NCI-H345 (cell line): ENCODE results near the gene AP2A2.
"Not testable (repeated sequence)": the region's sequence is repeated elsewhere in the genome, so short reads cannot be mapped to it uniquely, and the experiment has no call there.

Source experiments
- DNase-seq: peaks from one replicate; lab custom pipeline; 2025; lab: John Stamatoyannopoulos, UW

The AP2A2 gene

DNA sequence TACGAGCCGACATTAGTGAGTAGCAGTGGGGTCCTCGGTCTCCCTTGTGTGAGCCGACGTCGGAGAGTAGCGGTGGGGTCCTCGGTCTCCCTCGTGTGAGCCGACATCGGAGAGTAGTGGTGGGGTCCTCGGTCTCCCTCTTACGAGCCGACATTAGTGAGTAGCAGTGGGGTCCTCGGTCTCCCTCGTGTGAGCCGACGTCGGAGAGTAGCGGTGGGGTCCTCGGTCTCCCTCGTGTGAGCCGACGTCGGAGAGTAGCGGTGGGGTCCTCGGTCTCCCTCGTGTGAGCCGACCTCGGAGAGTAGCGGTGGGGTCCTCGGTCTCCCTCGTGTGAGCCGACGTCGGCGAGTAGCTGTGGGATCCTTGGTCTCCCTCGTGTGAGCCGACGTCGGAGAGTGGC lies 49.7 kb downstream of the AP2A2 start:
- not testable (repeated sequence) for DNase-seq

DNA sequence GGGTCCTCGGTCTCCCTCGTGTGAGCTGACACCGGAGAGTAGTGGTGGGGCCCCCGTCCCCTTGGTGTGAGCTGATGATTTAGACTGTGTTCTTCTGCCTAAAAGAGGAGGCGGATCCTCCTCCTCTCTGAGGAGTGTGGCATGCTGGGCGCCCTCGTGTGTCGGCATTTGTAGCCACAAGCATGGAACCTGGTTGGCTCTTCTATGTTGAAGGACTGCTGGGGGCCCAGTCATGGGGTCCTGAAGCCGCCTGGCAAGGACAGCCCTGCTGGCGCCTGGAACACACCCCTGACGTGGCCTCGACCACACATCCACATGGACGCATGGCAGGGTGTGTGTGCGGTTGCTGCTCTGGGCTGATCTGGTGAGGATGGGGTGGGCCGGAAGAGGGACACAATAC lies 50.2 kb downstream of the AP2A2 start:
- no peak for DNase-seq

- DNase-seq: no peak
Measured at GRCh38 chr11:976431-977160, 50.9 kb downstream of the AP2A2 start.

GRCh38 chr11:977830-978720 lies 52.4 kb downstream of the AP2A2 start:
- no peak for DNase-seq

DNA sequence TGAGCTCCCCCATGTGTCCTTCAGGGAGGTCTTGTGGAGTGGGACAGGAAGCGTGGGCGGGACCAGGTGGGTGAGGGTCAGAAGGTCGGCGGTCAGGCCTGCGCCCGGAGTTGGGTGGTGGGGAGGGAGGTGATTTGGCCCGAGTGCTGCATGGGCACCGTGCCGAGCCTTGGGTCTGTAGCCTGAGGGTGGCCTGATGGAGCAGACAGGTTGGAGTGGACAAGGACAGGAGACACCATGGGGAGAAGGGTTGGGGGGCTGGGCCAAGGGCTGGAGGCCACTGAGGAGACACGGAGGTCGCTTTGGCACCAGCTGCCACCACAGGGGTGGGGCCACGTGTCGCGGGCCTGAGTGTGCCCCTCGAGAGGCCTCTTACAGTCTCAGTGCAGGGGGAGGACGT lies 53.1 kb downstream of the AP2A2 start:
- DNase-seq: no peak

GRCh38 chr11:980438-981357 lies 55.0 kb downstream of the AP2A2 start:
- DNase-seq: no peak

DNA sequence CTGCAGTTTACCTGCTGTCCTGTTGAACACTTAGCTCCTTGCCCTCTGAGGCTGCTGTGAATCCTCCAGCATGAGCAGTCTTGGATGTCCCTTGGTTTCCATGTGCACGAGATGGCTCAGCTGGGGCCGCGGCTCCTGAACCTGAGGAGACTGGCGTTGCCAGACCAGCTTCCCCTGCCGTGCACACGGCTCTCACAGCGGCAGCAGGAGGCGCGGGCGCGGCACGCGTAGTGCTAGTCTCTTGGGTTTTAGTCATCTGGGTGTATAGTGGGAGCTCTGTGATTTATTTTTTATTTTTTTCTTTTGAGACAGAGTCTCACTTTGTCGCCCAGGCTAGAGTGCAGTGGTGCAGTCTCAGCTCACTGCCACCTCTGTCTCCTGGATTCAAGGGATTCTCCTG lies 56.1 kb downstream of the AP2A2 start:
- no peak for DNase-seq

DNA sequence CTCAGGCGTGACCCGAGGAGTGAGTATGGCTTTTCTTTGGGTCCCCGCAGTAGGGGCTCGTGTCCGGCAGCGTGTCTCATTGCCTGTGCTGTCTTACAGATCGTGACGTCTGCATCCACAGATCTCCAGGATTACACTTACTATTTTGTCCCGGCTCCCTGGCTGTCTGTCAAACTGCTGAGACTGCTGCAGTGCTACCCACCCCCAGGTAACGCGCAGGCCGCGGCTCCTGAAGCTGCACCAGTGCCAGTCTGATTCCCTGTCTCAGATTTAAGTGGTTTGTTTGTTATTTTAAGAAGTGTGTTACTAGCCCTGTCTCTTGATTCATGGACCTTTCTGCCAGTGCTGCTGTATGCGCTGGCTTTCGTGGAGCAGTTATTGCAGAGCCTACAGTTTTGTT lies 58.9 kb downstream of the AP2A2 start:
- no peak for DNase-seq

GRCh38 chr11:985406-985805 lies 59.7 kb downstream of the AP2A2 start:
- DNase-seq: no peak

- DNase-seq: no peak
Measured at GRCh38 chr11:985848-986247, 60.2 kb downstream of the AP2A2 start.

DNA sequence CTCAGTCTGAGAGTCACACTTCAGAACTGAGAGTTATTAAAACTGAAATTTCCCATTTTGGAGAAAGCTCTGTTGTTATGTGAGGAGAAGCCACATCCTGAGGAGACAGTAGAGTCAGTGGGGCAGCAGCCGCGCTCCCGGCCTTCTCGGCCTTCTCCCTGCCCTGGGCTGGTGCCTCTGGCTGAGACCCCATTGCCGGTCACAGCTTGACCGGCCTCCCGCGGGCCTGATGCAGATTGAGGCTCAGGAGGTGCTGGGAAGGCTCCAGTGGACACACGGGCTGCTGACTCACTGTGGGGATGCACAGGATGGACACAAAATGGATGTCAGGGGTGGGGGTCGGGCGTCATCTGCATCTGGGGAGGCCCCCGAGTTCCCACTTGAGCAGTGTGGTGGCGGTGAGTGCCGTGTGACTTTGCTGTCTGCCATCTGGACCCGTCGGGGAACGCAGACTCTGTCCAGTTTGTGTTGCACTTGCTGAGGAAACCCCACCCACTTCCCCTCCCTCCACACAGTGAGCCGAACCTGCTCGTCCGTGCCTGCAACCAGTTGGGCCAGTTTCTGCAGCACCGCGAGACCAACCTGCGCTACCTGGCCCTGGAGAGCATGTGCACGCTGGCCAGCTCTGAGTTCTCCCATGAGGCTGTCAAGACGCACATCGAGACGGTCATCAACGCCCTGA lies 60.7 kb downstream of the AP2A2 start:
- no peak for DNase-seq

DNA sequence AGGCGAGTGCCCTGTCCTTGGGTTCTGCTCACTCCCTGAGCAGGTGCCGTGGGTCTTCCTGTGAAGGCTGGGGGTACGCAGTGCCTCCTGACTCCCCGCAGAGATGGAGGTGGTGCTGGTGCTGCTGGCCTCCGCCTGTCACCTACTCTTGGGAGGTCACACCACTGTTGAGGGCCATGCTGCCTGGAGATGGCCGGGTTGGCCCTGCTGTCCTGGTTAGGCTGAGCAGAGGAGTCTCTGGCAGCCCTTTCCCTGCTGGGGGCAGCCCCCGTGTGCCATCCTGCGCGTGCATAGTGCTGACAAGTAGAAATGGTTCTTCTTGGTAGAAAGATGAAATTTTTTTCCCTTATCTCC lies 61.3 kb downstream of the AP2A2 start:
- no peak for DNase-seq

- no peak for DNase-seq
Measured at GRCh38 chr11:987671-988070, 62.0 kb downstream of the AP2A2 start.

DNA sequence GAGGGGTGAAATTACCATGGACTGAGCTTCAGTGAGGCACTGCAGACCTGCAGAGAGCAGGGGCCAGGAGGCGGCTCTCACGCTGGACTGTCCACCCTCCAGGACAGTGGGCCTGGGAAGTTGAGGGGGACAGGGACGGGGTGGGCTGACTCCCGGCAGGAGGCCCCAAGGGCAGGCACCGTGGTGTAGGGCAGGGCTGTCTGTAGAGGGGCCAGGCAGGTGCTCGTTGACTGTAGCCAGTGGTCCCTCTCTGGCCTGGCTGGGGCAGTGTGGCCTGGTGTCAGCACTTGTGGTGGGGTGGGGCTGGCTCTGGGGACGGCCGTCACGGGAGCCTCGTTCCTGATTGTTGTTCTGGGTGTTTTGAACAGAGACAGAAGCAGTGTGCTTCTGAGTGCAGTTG lies 64.4 kb downstream of the AP2A2 start:
- no peak for DNase-seq

DNA sequence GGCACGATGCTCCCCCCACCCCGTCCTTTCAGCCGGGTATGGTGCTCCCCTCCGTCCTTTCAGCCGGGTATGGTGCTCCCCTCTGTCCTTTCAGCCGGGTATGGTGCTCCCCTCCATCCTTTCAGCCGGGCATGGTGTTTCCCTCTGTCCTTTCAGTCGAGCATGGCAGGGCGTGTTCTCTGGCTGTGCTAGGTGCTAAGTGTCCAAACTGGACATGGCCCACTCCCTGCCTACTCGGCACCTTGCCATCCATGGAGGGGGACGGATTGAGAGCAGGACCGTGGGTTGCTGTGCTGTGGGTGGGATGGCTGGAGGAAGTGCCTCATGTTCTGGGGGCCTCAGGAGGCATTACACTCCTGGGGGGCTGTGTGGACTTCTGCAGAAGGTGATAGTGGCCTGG lies 65.4 kb downstream of the AP2A2 start:
- DNase-seq: no peak

DNA sequence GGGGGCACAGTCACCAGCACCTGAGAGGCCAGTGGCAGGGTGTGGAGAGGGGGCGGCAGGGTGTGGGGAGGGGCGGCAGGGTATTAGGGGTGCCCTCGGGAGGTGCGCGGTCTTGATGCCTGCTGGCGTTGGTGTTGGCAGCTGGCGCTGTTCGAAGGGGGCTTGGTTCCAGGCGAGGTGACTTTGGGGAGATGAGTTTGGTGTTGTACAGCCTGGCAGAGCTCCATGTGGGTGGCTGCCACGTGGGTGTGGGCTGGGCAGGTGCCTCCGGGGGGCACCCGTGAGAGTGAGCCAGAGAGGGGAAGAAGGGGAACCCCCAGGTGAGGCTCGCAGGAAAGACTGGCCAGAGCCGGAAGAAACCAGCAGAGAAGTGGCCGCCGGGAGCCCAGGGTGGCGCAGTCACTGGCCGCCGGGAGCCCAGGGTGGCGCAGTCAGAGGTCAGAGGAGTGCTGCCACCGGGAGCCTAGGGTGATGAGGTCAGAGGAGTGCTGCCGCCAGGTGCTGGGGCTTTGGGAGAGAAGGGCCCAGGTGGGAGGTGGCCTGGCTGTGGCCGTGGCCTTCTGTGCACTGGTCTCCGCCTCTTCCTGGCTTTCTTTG lies 66.1 kb downstream of the AP2A2 start:
- DNase-seq: no peak

GRCh38 chr11:992577-992976 lies 66.9 kb downstream of the AP2A2 start:
- DNase-seq: no peak

DNA sequence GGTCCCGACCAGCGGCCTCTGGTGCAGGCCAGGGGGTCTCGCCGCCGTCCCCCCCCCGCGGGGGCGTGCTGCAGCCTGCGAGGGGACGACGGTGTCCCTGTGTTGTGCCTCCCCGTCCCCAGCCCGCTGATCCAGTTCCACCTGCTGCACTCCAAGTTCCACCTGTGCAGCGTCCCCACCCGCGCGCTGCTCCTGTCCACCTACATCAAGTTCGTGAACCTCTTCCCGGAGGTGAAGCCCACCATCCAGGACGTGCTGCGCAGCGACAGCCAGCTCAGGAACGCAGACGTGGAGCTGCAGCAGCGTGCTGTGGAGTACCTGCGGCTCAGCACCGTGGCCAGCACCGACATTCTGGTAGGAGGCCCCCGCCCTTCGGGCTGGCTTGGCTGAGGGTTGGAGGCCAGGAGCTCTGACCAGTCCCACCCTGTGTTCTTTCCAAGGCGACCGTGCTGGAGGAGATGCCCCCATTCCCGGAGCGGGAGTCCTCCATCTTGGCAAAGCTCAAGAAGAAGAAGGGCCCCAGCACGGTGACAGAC lies 68.0 kb downstream of the AP2A2 start:
- DNase-seq: no peak

DNA sequence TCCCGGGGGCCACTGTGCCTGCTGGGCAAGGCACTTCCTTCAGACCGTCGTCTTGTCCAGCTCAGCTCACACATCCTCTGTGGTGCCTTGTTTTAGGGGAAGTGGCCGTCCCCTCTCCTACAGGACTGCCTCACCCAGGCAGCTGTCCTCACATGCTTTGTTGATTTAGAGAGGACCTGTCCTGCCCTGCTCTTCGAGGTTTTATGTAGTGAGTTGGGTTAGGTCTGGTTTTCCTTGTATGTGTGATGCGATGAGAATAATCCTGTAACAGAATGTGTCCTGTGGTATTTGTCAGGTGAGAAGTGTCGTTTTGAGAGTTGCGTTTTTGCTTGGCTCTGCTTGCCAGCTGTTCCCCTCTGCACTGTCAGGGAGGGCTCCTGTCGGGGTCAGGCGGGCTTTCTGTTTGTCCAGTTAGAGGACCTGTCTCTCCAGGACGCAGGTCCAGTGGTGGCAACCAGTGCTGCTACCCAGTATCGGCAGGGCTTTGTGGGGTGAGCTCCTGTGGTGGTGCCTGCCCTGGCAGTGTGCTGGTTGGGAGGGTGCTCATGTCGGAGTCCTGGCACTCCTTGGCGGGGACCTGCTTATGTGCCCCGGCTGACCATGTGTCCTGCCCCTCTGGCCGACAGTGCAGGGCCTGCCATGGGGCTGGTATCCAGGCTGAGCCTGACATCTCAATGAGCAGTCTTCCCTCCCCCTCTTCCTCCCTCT lies 69.5 kb downstream of the AP2A2 start:
- no peak for DNase-seq

GRCh38 chr11:995752-996420 lies 70.2 kb downstream of the AP2A2 start:
- DNase-seq: no peak
